CD4-positive, alpha-beta T cell treated with Interleukin-4 for 4 hours (primary cell): ENCODE results near the gene ACACB.

Source experiments
- DNase-seq: peaks from one replicate; pipeline ENCODE4 v3.0.0-alpha.2; 2020

The ACACB gene

GRCh38 chr12:109178532-109178931, 62.1 kb downstream of the ACACB start:
- DNase-seq, result no peak

GRCh38 chr12:109179927-109180326, 63.5 kb downstream of the ACACB start:
- no peak for DNase-seq

- no peak for DNase-seq
Observed at GRCh38 chr12:109182041-109182839, 65.9 kb downstream of the ACACB start.

GRCh38 chr12:109185441-109185840, 69.1 kb downstream of the ACACB start:
- DNase-seq, result no peak

GRCh38 chr12:109186993-109187653, 70.7 kb downstream of the ACACB start:
- no peak for DNase-seq

GRCh38 chr12:109188108-109188712, 71.8 kb downstream of the ACACB start:
- no peak for DNase-seq

GRCh38 chr12:109189291-109189690, 72.9 kb downstream of the ACACB start:
- DNase-seq, result no peak

- DNase-seq, result no peak
Observed at GRCh38 chr12:109191621-109192250, 75.3 kb downstream of the ACACB start.

GRCh38 chr12:109192358-109192757, 76.0 kb downstream of the ACACB start:
- DNase-seq, result no peak

- no peak for DNase-seq
Observed at GRCh38 chr12:109193896-109194295, 77.5 kb downstream of the ACACB start.

- no peak for DNase-seq
Observed at GRCh38 chr12:109196332-109196731, 79.9 kb downstream of the ACACB start.

- no peak for DNase-seq
Observed at GRCh38 chr12:109197327-109197726, 80.9 kb downstream of the ACACB start.

- DNase-seq, result no peak
Observed at GRCh38 chr12:109199324-109199723, 82.9 kb downstream of the ACACB start.

GRCh38 chr12:109200825-109201495, 84.6 kb downstream of the ACACB start:
- DNase-seq, result no peak

- no peak for DNase-seq
Observed at GRCh38 chr12:109201496-109201885, 85.1 kb downstream of the ACACB start.

- no peak for DNase-seq
Observed at GRCh38 chr12:109202770-109203169, 86.4 kb downstream of the ACACB start.

- no peak for DNase-seq
Observed at GRCh38 chr12:109203480-109203879, 87.1 kb downstream of the ACACB start.

- no peak for DNase-seq
Observed at GRCh38 chr12:109209082-109209481, 92.7 kb downstream of the ACACB start.

GRCh38 chr12:109212460-109213115, 96.2 kb downstream of the ACACB start:
- DNase-seq, result no peak

GRCh38 chr12:109214131-109214530, 97.7 kb downstream of the ACACB start:
- DNase-seq, result no peak

- no peak for DNase-seq
Observed at GRCh38 chr12:109218996-109219395, 102.6 kb downstream of the ACACB start.

- no peak for DNase-seq
Observed at GRCh38 chr12:109219938-109220337, 103.6 kb downstream of the ACACB start.
